H1 (cell line): Measurements from ENCODE around the gene POLR3E. TPM values are rescaled to one million over a fixed set of nuclear protein-coding genes. Genes with fewer than 3 reads are reported as not detected.

Experiments
- CTCF ChIA-PET: fragments of 300-600 bp; sonication (Branson Sonifier 250); formaldehyde crosslinking; loops from one replicate; lab custom pipeline; 2021; ENCODE audit not compliant: partially characterized antibody; lab: Charles Lee
- POLR2A ChIA-PET: fragments of 300-600 bp; sonication (Branson Sonifier 250); formaldehyde crosslinking; loops from one replicate; lab custom pipeline; 2021; ENCODE audit warnings: inconsistent platforms; ENCODE audit not compliant: partially characterized antibody; lab: Charles Lee
- DNase-seq, 2 experiments: peaks; one replicate each; pipeline versions ENCODE4 v3.0.0 to v3.0.0-alpha.2; 2010 to 2022; ENCODE audit warnings: low spot score in 2 of 2, low read depth in 1 of 2, mixed read lengths in 1 of 2
- FAIRE-seq: peaks from 2 replicates; lab custom pipeline; 2011; peaks lifted over from hg19 to GRCh38; lab: Jason Lieb, UNC
- H2AFZ ChIP-seq: 2 replicates; pipeline ENCODE4 v1.8.1; 2012; ENCODE audit warnings: low read length, inconsistent platforms
- H2AK5ac ChIP-seq: 2 replicates; pipeline ENCODE4 v1.6.1; 2013; ENCODE audit warnings: low read depth, low read length
- H2BK120ac ChIP-seq: replicated peaks from 2 replicates; pipeline ENCODE3; 2013; ENCODE audit warnings: low read depth, low read length, inconsistent platforms
- H2BK12ac ChIP-seq: 2 replicates; pipeline ENCODE4 v1.6.1; 2013; ENCODE audit warnings: low read depth, low read length
- H2BK15ac ChIP-seq: 2 replicates; pipeline ENCODE4 v1.6.1; 2013; ENCODE audit warnings: low read length
- H2BK20ac ChIP-seq: 2 replicates; pipeline ENCODE4 v1.6.1; 2013; ENCODE audit warnings: low read length
- H2BK5ac ChIP-seq: 2 replicates; pipeline ENCODE4 v1.6.1; 2013; ENCODE audit warnings: low read depth, low read length
- H3K14ac ChIP-seq: 2 replicates; pipeline ENCODE4 v1.6.1; 2013; ENCODE audit warnings: inconsistent platforms; ENCODE audit not compliant: insufficient read length
- H3K18ac ChIP-seq: 2 replicates; pipeline ENCODE4 v1.6.1; 2013; ENCODE audit warnings: low read length; ENCODE audit errors: extremely low read depth
- H3K23ac ChIP-seq: 2 replicates; pipeline ENCODE4 v1.6.1; 2013; ENCODE audit warnings: inconsistent platforms; ENCODE audit not compliant: insufficient read length
- H3K23me2 ChIP-seq: 2 replicates; pipeline ENCODE4 v1.6.1; 2013; ENCODE audit warnings: low read depth, low read length
- H3K27ac ChIP-seq: 2 replicates; pipeline ENCODE4 v1.6.1; 2011; ENCODE audit warnings: low read depth, low read length, inconsistent platforms
- H3K27me3 ChIP-seq, 4 experiments: replicated peaks in 1 of 4; 1 replicate in 1 of 4; 2 replicates in 3 of 4; pipeline versions ENCODE4 v1.6.1 to v1.8.1; 2011 to 2013; ENCODE audit warnings: low read length in 3 of 4, mild to moderate bottlenecking in 3 of 4, inconsistent platforms in 2 of 4, mixed read lengths in 2 of 4, moderate library complexity in 1 of 4; ENCODE audit not compliant: control insufficient read depth in 3 of 4, insufficient read depth in 3 of 4; ENCODE audit errors: extremely low read depth in 1 of 4
- H3K36me3 ChIP-seq, 4 experiments: 2 replicates each; pipeline versions ENCODE4 v1.6.1 to v1.8.1; 2011 to 2013; ENCODE audit warnings: mild to moderate bottlenecking in 4 of 4, low read length in 3 of 4, moderate library complexity in 2 of 4, control low read depth in 1 of 4, inconsistent platforms in 1 of 4; ENCODE audit not compliant: insufficient read depth in 4 of 4, control insufficient read depth in 2 of 4
- H3K4ac ChIP-seq: replicated peaks from 2 replicates; pipeline ENCODE3; 2013; ENCODE audit warnings: low read length, low read depth, mixed read lengths, inconsistent platforms; ENCODE audit not compliant: insufficient read length
- H3K4me1 ChIP-seq, 4 experiments: replicated peaks in 1 of 4; 1 replicate in 1 of 4; 2 replicates in 3 of 4; pipeline versions ENCODE4 v1.6.1 to v1.8.1; 2011 to 2013; ENCODE audit warnings: low read length in 3 of 4, inconsistent platforms in 2 of 4, mixed read lengths in 1 of 4; ENCODE audit not compliant: insufficient read depth in 4 of 4, control insufficient read depth in 3 of 4
- H3K4me2 ChIP-seq, 2 experiments: 2 replicates each; pipeline versions ENCODE4 v1.6.1 to v1.8.1; 2011 to 2013; ENCODE audit warnings: low read depth in 2 of 2, low read length in 2 of 2, control low read depth in 1 of 2, inconsistent platforms in 1 of 2, mild to moderate bottlenecking in 1 of 2; ENCODE audit not compliant: insufficient read depth in 1 of 2
- H3K4me3 ChIP-seq, 4 experiments: fragments of 200-600, 300-600 bp in 1 of 4; sonication (generic), shearing (Covaris generic), sonication (Bioruptor Twin) in 1 of 4; 2 replicates each; pipeline versions ENCODE4 v1.5.1 to v1.8.1; 2011 to 2016; ENCODE audit warnings: low read length in 4 of 4, low read depth in 3 of 4, control low read depth in 2 of 4, inconsistent platforms in 2 of 4, mild to moderate bottlenecking in 2 of 4, mixed read lengths in 1 of 4, moderate library complexity in 1 of 4; ENCODE audit not compliant: insufficient read depth in 2 of 4; ENCODE audit errors: extremely low read depth in 1 of 4
- H3K56ac ChIP-seq: replicated peaks from 2 replicates; pipeline ENCODE3; 2013; ENCODE audit warnings: low read depth, mild to moderate bottlenecking, mixed read lengths, low read length, inconsistent platforms; ENCODE audit not compliant: insufficient read length
- H3K79me1 ChIP-seq: 2 replicates; pipeline ENCODE4 v1.6.1; 2013; ENCODE audit warnings: low read depth, low read length, control low read depth
- H3K79me2 ChIP-seq, 2 experiments: 2 replicates each; pipeline versions ENCODE4 v1.6.1 to v1.8.1; 2012 to 2013; ENCODE audit warnings: low read length in 2 of 2, mild to moderate bottlenecking in 2 of 2, inconsistent platforms in 1 of 2; ENCODE audit not compliant: insufficient read depth in 2 of 2, control insufficient read depth in 1 of 2
- H3K9ac ChIP-seq, 4 experiments: replicated peaks in 1 of 4; 1 replicate in 1 of 4; 2 replicates in 3 of 4; pipeline versions ENCODE4 v1.6.1 to v1.8.1; 2011 to 2013; ENCODE audit warnings: low read depth in 3 of 4, low read length in 3 of 4, control low read depth in 2 of 4, mild to moderate bottlenecking in 2 of 4, moderate library complexity in 2 of 4, inconsistent platforms in 1 of 4; ENCODE audit errors: extremely low read depth in 1 of 4
- H3K9me3 ChIP-seq, 2 experiments: 2 replicates each; pipeline versions ENCODE4 v1.6.1 to v1.8.1; 2012 to 2013; ENCODE audit warnings: mild to moderate bottlenecking in 2 of 2, moderate library complexity in 2 of 2, control low read depth in 1 of 2, inconsistent platforms in 1 of 2, low read depth in 1 of 2, low read length in 1 of 2, mixed read lengths in 1 of 2; ENCODE audit not compliant: insufficient read depth in 2 of 2
- H4K20me1 ChIP-seq, 2 experiments: replicated peaks in 1 of 2; 2 replicates each; pipeline versions ENCODE3 to v1.8.1; 2011 to 2013; ENCODE audit warnings: inconsistent platforms in 2 of 2, low read length in 2 of 2, mild to moderate bottlenecking in 1 of 2; ENCODE audit not compliant: insufficient read depth in 2 of 2, control insufficient read depth in 1 of 2
- H4K5ac ChIP-seq: 2 replicates; pipeline ENCODE4 v1.6.1; 2013; ENCODE audit warnings: low read length, low read depth, mixed read lengths, inconsistent platforms; ENCODE audit not compliant: insufficient read length
- H4K8ac ChIP-seq: 2 replicates; pipeline ENCODE4 v1.8.0; 2013; ENCODE audit warnings: mild to moderate bottlenecking, moderate library complexity, low read length, inconsistent platforms; ENCODE audit not compliant: insufficient read depth; ENCODE audit errors: extremely low read depth
- H4K91ac ChIP-seq: replicated peaks from 2 replicates; pipeline ENCODE3; 2013; ENCODE audit warnings: low read length, mixed read lengths, inconsistent platforms; ENCODE audit not compliant: insufficient read length
- ASH2L ChIP-seq: fragments of 200-600, 300-600 bp; sonication (generic); IDR thresholded peaks from one replicate; pipeline ENCODE4 v1.7.1; 2017; ENCODE audit warnings: low read length
- CHD2 ChIP-seq: IDR thresholded peaks from 2 replicates; pipeline ENCODE4 v1.6.1; 2012; ENCODE audit warnings: low read length, improper control_type of control experiment
- EZH2 ChIP-seq: fragments of 200-600 bp; sonication (generic); IDR thresholded peaks from 2 replicates; pipeline ENCODE4 v1.7.1; 2012; ENCODE audit warnings: low read depth, mild to moderate bottlenecking, moderate library complexity, low read length, inconsistent platforms; ENCODE audit not compliant: severe bottlenecking
- GTF2F1 ChIP-seq: IDR thresholded peaks from 2 replicates; pipeline ENCODE4 v1.6.1; 2012; ENCODE audit warnings: low read depth, low read length, improper control_type of control experiment, borderline replicate concordance
- HDAC2 ChIP-seq, 2 experiments: fragments of 300-600 bp in 1 of 2; sonication (generic) in 1 of 2; IDR thresholded peaks; 2 replicates each; pipeline ENCODE4 v1.6.1; 2011 to 2012; ENCODE audit warnings: low read depth in 2 of 2, low read length in 2 of 2, mild to moderate bottlenecking in 2 of 2, moderate library complexity in 2 of 2, borderline replicate concordance in 1 of 2, inconsistent platforms in 1 of 2
- JUND ChIP-seq: IDR thresholded peaks from 2 replicates; pipeline ENCODE4 v1.6.1; 2011; ENCODE audit warnings: mild to moderate bottlenecking, improper control_type of control experiment, low read length
- TEAD4 ChIP-seq: IDR thresholded peaks from 2 replicates; pipeline ENCODE4 v1.6.1; 2012; ENCODE audit warnings: low read depth, low read length, inconsistent platforms, mixed read lengths
- WGBS, 2 experiments: shearing (Covaris generic) in 1 of 2; methylation state at CpG; one replicate each; pipeline versions ENCODE4 v1.1.6 to v1.1.7; 2013 to 2015; ENCODE audit warnings: low lambda C conversion rate in 2 of 2, mixed read lengths in 2 of 2, inconsistent platforms in 1 of 2, low coverage in 1 of 2, missing lambda C conversion rate in 1 of 2; ENCODE audit not compliant: insufficient replicate concordance in 2 of 2, insufficient coverage in 1 of 2, insufficient read length in 1 of 2; ENCODE audit errors: extremely low coverage in 1 of 2, missing lambda C conversion rate in 1 of 2; 5-methylcytosine and 5-hydroxymethylcytosine counted together
- polyA plus RNA-seq, 7 experiments: library from polyadenylated mRNA; depleted of rRNA in 3 of 7; stranded (reverse) in 5 of 7; unstranded in 2 of 7; fragments of >200 nt in 5 of 7; fragments of 200-250 nt in 2 of 7; gene quantifications; 1 replicate in 5 of 7; 2 replicates in 1 of 7; 4 replicates in 1 of 7; pipeline versions ENCODE4 v1.2.1 to v1.2.3, GENCODE V29; 2011 to 2013; ENCODE audit warnings: missing spikeins in 2 of 7, mixed read lengths in 2 of 7
- total RNA-seq: library from RNA; stranded (reverse); fragmentation: NEBNext Ultra II Directional; extraction: Animal tissue kit (Norgen Biotek cat#: 25700); gene quantifications from 2 replicates; pipeline ENCODE4 v1.2.1, GENCODE V29; 2021
- TF ChIP-seq, protein P1 (sequence below): IDR thresholded peaks from 2 replicates; pipeline ENCODE4 v1.6.1; 2011; ENCODE audit warnings: low read length, improper control_type of control experiment
- TF ChIP-seq, protein P2 (sequence below): IDR thresholded peaks from 2 replicates; pipeline ENCODE4 v1.6.1; 2012; ENCODE audit warnings: low read length, inconsistent platforms
- TF ChIP-seq, protein P3 (sequence below): IDR thresholded peaks from 2 replicates; pipeline ENCODE4 v1.6.1; 2011; ENCODE audit warnings: low read depth, mild to moderate bottlenecking, low read length; ENCODE audit not compliant: insufficient read depth

The POLR3E gene
- total and polyA plus RNA-seq, 2 of the 8 experiments (the other 6 are each of a cell fraction or from before 2014, with no cell fraction given): 96.5 to 125 TPM

DNA sequence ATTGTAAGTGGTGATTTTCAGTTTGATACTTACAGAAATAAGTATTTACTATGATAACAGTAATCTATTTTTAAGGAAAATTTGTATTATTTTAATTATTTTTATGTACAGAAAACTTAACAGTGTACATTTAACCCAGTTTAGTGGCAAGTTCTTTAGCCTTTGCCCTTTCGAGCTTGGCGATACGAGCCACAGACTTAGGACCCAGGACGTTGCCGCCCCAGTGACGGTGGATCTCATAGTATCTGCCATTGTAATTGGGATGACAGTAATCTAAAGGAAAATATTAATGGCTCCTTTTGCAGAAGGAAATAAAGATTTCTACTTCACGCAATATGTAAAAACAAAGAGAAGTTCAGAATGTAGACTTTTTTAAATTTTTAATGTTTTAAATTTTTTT lies 82.4 kb downstream of the POLR3E start:
- Histone ChIP-seq H4K8ac (no peak overlapping the region), H3K4me1 (peaks cover 0 to 3% (median 1%) of the 10 kb centered on the region in 4 experiments; a peak in 5 of 7 replicates), H4K5ac (no peak overlapping the region), H2BK12ac (no peak overlapping the region), H3K56ac (no peak overlapping the region), H3K4me3 (no peak overlapping the region), H2AFZ (no peak overlapping the region), H3K36me3 (no peaks in the 10 kb centered on the region), H2BK20ac (no peak overlapping the region), H2BK120ac (no peak overlapping the region), H3K23ac (no peak overlapping the region), H3K79me2 (no peaks in the 10 kb centered on the region), H4K91ac (no peak overlapping the region), H2BK15ac (no peak overlapping the region), H3K18ac (no peak overlapping the region), H3K23me2 (peaks cover 5% of the 10 kb centered on the region), H3K27me3 (no peaks in the 10 kb centered on the region; a peak in 4 of 7 replicates), H3K27ac (no peak overlapping the region), H2BK5ac (no peak overlapping the region), H3K4ac (no peak overlapping the region), H3K9ac (no peak overlapping the region), H3K14ac (no peak overlapping the region), H4K20me1 (peaks cover 0 to 2% of the 10 kb centered on the region in 2 experiments), H3K9me3 (no peaks in the 10 kb centered on the region), H3K79me1 (no peaks in the 10 kb centered on the region), H2AK5ac (no peak overlapping the region), H3K4me2 (no peak overlapping the region)
- no peak for DNase-seq
- CTCF ChIA-PET: no interaction called here
- POLR2A ChIA-PET: no interaction called here
- WGBS, 2 experiments: 99% methylated on average over 7 of the region's 7 CpGs; no CpG with 5 or more reads in 1 of the 2 experiments
- no peak for FAIRE-seq
- TF ChIP-seq GTF2F1 (no peak), HDAC2 (IDR thresholded peaks at IDR 0.05; ENCODE audit: borderline replicate concordance in 1 of 2, low read depth in 2 of 2, low read length in 2 of 2) (no peak), CHD2 (no peak), JUND (no peak), EZH2 (no peak), TEAD4 (no peak), ASH2L (no peak)
- TF ChIP-seq, protein P1, sequence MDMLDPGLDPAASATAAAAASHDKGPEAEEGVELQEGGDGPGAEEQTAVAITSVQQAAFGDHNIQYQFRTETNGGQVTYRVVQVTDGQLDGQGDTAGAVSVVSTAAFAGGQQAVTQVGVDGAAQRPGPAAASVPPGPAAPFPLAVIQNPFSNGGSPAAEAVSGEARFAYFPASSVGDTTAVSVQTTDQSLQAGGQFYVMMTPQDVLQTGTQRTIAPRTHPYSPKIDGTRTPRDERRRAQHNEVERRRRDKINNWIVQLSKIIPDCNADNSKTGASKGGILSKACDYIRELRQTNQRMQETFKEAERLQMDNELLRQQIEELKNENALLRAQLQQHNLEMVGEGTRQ: no peak
- TF ChIP-seq, protein P2, sequence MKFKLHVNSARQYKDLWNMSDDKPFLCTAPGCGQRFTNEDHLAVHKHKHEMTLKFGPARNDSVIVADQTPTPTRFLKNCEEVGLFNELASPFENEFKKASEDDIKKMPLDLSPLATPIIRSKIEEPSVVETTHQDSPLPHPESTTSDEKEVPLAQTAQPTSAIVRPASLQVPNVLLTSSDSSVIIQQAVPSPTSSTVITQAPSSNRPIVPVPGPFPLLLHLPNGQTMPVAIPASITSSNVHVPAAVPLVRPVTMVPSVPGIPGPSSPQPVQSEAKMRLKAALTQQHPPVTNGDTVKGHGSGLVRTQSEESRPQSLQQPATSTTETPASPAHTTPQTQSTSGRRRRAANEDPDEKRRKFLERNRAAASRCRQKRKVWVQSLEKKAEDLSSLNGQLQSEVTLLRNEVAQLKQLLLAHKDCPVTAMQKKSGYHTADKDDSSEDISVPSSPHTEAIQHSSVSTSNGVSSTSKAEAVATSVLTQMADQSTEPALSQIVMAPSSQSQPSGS: no peak
- TF ChIP-seq, protein P3, sequence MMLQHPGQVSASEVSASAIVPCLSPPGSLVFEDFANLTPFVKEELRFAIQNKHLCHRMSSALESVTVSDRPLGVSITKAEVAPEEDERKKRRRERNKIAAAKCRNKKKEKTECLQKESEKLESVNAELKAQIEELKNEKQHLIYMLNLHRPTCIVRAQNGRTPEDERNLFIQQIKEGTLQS: no peak
